ENCODE results near the gene PPFIA3.

PPFIA3 gene

GRCh38 chr19:49193822-49194394, 74.6 kb downstream of the PPFIA3 start:
- no peaks in the 10 kb centered on the region for H3K36me3 ChIP-seq
- no peak for TF ChIP-seq CTCF (IDR thresholded peaks at IDR 0.05)
- H3K27ac ChIP-seq, result no peak overlapping the region
- peaks cover 3% of the 10 kb centered on the region for H3K27me3 ChIP-seq
- no peak overlapping the region for H3K4me3 ChIP-seq (ENCODE audit: low read depth in 1 of 2, low read length in 1 of 2)
- no peaks in the 10 kb centered on the region for H3K4me1 ChIP-seq (ENCODE audit: control insufficient read depth in 1 of 2, insufficient read depth in 1 of 2, low read depth in 1 of 2, low read length in 1 of 2)
- no peaks in the 10 kb centered on the region for H3K9me3 ChIP-seq

DNA sequence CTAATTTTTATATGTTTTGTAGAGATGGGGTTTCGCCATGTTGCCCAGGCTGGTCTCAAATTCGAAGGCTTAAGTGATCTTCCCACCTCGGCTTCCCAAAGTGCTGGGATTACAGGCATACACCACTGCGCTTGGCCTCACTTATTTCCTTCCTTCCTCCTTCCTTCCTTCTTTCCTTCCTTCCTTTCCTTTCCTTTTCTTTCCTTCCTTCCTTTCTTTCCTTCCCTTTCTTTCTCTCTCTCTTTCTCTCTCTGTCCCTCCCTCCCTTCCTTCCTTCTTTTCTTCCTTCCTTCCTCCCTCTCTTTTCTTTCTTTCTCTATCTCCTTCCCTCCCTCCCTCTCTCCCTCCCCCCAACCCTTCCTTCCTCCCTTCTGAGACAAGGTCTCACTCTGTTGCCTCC, 75.1 kb downstream of the PPFIA3 start:
- H3K27ac ChIP-seq, result no peak overlapping the region
- no peak for TF ChIP-seq CTCF (IDR thresholded peaks at IDR 0.05)
- no peak overlapping the region for H3K4me3 ChIP-seq (ENCODE audit: low read depth in 1 of 2, low read length in 1 of 2)
- no peaks in the 10 kb centered on the region for H3K27me3 ChIP-seq
- no peaks in the 10 kb centered on the region for H3K36me3 ChIP-seq
- no peaks in the 10 kb centered on the region for H3K9me3 ChIP-seq
- H3K4me1 ChIP-seq (ENCODE audit: control insufficient read depth in 1 of 2, insufficient read depth in 1 of 2, low read depth in 1 of 2, low read length in 1 of 2), result no peaks in the 10 kb centered on the region

- H3K4me1 ChIP-seq (ENCODE audit: control insufficient read depth in 1 of 2, insufficient read depth in 1 of 2, low read depth in 1 of 2, low read length in 1 of 2), result no peaks in the 10 kb centered on the region
Measured at GRCh38 chr19:49196527-49197240, 77.3 kb downstream of the PPFIA3 start.

DNA sequence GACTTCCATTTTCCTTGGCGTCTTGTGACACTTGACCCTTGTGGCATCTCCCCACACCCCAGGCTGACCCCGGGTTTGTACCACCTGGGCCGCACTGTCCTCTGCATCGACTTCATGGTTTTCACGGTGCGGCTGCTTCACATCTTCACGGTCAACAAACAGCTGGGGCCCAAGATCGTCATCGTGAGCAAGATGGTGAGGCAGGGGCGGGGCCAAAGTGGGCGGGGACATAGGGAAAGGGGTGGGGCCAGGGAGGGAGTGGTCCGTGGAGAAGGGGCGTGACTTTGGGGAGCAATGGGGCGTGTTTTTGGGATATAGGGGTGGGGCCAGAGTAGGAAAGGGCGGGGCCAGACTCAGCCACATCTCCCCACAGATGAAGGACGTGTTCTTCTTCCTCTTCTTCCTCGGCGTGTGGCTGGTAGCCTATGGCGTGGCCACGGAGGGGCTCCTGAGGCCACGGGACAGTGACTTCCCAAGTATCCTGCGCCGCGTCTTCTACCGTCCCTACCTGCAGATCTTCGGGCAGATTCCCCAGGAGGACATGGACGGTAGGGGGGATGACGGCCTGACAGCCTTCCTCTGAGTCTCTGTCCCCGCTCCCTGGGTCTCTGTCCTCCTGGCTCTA, 81.0 kb downstream of the PPFIA3 start:
- no peaks in the 10 kb centered on the region for H3K36me3 ChIP-seq
- no peaks in the 10 kb centered on the region for H3K27me3 ChIP-seq
- no peak overlapping the region for H3K27ac ChIP-seq
- no peaks in the 10 kb centered on the region for H3K4me1 ChIP-seq (ENCODE audit: control insufficient read depth in 1 of 2, insufficient read depth in 1 of 2, low read depth in 1 of 2, low read length in 1 of 2)
- TF ChIP-seq CTCF (IDR thresholded peaks at IDR 0.05), result no peak
- H3K9me3 ChIP-seq, result no peaks in the 10 kb centered on the region
- no peak overlapping the region for H3K4me3 ChIP-seq (ENCODE audit: low read depth in 1 of 2, low read length in 1 of 2)

More at GRCh38 chr19:49196527-49197240, 77.3 kb downstream of the PPFIA3 start:
- no peak overlapping the region for H3K4me3 ChIP-seq (ENCODE audit: low read depth in 1 of 2, low read length in 1 of 2)
- no peaks in the 10 kb centered on the region for H3K9me3 ChIP-seq
- TF ChIP-seq CTCF (IDR thresholded peaks at IDR 0.05), result no peak
- H3K27me3 ChIP-seq, result no peaks in the 10 kb centered on the region
- no peak overlapping the region for H3K27ac ChIP-seq
- no peaks in the 10 kb centered on the region for H3K36me3 ChIP-seq
